HG03064 (cell line): ENCODE measurements around the gene APELA.
"Not testable (repeated sequence)": the region's sequence is repeated elsewhere in the genome, so short reads cannot be mapped to it uniquely, and the experiment has no call there.

Experiments used
- ATAC-seq: cut with Tn5 transposase; IDR thresholded peaks from one replicate; pipeline ENCODE4 v1.9.1; 2021; ENCODE audit warnings: low read depth; ENCODE audit not compliant: unreplicated experiment

The APELA gene

DNA sequence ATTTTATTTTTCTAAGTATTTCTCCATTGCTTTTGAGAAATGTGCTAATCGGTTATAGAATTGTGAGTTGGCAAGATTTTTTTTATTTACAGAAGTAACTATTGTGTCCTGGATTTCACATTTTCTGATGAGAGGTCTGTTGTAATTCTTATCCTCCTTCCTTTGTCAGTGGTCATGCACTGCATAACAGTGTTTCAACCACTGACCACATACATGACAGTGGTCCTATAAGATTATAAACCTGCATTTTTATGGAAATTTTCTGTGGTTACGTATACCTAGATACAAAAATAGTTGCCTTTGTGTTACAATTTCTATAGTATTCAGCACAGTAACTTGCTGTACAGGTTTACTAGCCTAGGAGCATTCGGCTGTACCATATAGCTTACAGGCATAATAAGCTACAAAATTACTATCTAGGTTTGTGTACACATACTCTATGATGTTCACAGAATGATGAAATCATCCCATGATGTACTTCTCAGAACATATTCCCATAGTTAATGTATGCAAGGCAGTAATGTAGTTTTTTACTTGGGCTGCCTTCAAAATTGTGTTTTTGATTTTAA is 47.8 kb downstream of the APELA start:
- no peak for ATAC-seq

DNA sequence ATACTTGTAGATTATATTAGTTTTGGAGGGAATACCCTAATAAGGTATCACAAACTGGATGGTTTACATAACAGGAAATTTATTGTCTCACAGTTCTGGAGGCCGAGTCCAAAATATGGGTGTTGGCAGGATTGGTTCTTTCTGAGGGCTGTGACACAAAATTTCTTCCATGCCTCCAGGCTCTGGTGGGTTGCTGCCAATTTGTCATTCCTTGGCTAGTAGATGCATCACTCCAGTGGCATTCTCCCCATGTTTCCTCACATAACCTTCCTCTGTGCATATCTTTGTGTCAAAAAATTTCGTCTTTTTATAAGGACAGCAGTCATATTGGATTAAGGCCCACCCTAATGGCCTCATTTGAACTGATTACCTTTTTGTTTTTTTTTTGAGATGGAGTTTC is 49.3 kb downstream of the APELA start:
- ATAC-seq = no peak

DNA sequence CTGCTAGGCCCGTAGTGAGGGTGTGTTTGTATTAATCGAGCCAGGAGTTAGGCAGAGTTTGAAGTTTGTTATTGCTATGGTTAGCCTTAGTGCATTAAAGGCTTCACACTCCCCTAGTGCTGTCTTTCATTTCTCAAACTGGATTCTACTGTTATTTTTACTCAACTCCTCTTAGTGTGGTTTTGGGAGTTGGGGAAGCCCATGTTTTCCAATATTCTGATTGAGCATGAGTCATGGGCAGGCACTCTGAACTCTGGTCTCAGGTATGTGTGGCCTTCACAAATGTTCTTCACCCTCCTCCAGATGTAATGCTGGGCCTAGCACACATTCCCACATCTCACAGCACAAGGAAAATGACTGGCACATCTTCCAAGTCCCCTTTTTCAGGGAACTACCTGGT is 50.1 kb downstream of the APELA start:
- ATAC-seq = not testable (repeated sequence)

DNA sequence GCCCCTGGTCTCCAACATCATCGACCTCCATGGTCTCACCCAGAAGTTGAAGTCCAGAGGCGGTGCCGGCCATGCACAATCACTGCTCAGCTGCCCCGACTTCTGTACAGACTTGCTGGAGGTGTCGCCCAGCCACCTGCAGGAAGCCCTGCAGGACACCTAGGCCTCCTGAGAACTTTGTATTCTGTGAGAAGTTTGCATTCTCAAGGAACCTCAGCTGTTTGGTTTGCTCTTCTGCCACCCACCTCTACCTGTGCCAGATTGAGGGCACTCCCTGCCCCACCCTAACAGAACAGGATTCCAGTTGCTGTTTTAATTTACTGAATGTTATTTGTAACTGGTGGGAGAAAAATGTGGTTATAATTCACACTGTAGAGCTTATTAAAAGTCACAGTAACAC is 53.7 kb downstream of the APELA start:
- ATAC-seq = no peak

GRCh38 chr4:164931551-164932324 is 54.8 kb downstream of the APELA start:
- ATAC-seq = no peak

DNA sequence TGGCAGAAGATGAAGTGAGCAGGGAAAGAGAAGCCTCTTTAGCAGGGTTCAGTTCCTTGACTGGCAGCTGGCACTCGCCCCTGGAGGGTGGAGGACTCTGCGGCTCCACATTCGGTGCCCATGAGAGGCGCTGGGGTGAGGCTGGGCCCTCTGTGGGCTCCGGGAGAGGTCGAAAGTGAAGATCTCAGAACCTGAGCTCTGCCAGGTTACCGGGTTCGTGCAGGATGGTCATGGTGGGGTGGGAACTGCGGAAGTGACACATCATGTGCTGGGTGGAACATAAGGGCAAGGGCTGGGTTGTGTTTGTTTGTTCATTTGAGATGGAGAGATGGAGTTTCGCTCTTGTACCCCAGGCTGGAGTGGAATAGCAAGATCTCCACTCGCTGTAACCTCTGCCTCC is 56.3 kb downstream of the APELA start:
- no peak for ATAC-seq

DNA sequence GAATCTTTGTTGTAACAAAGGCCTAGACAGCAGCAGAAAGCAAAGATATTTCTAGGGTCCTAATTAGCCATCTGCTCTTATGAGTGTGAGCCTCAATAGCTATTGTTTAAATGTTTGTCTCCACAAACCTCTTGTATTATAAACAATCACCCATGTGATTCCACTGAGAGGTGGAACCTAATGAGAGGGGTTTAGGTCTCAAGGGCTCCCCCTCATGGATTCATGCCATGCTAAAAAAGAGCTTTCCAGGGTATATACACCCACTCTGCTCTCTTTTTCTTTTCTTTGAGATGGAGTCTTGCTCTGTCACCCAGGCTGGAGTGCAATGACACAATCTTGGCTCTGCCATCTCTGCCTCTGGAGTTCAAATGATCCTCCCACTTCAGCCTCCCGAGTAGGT is 58.4 kb downstream of the APELA start:
- ATAC-seq = peak; percentile 50

- ATAC-seq = peak; percentile 56
These were observed 59.1 kb downstream of the APELA start for GRCh38 chr4:164935865-164936606.

- ATAC-seq = peak; percentile 47
These were observed 60.7 kb downstream of the APELA start for GRCh38 chr4:164937576-164938270.

GRCh38 chr4:164943192-164943591 is 66.2 kb downstream of the APELA start:
- no peak for ATAC-seq

GRCh38 chr4:164945146-164945545 is 68.2 kb downstream of the APELA start:
- ATAC-seq = no peak

- ATAC-seq = no peak
These were observed 69.8 kb downstream of the APELA start for GRCh38 chr4:164946810-164947209.
